Hematopoietic multipotent progenitor cell treated with erythropoietin and hydrocortisone succinate and interleukin-3 and kit ligand, for 4 days (in vitro differentiated cells): ENCODE data around the gene SCARB1.
A peak's percentile ranks its signal among the peaks of the same experiment; 100 is the strongest.

Experiments used
- DNase-seq: peaks from one replicate; pipeline ENCODE4 v3.0.0-alpha.2; 2015

SCARB1 gene

DNA sequence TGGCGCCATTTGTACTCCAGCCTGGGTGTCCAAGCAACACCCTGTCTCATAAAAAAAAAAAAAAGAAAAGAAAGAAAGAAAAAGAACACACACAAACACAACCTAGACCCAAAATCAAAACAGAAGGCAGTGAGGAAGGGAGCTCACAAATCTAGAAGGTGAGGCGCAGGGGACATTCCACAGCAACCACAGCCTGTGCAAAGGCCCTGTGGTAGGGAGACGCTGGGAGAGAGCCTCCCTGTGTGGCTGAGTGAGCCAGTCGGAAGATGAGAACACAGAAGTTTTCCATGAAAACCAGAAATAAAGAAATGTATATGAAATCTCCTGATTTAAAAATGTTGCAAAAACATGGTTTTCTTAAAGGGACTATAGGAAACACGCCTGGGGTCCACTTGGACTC, 44.6 kb downstream of the SCARB1 start:
- DNase-seq, result no peak

DNA sequence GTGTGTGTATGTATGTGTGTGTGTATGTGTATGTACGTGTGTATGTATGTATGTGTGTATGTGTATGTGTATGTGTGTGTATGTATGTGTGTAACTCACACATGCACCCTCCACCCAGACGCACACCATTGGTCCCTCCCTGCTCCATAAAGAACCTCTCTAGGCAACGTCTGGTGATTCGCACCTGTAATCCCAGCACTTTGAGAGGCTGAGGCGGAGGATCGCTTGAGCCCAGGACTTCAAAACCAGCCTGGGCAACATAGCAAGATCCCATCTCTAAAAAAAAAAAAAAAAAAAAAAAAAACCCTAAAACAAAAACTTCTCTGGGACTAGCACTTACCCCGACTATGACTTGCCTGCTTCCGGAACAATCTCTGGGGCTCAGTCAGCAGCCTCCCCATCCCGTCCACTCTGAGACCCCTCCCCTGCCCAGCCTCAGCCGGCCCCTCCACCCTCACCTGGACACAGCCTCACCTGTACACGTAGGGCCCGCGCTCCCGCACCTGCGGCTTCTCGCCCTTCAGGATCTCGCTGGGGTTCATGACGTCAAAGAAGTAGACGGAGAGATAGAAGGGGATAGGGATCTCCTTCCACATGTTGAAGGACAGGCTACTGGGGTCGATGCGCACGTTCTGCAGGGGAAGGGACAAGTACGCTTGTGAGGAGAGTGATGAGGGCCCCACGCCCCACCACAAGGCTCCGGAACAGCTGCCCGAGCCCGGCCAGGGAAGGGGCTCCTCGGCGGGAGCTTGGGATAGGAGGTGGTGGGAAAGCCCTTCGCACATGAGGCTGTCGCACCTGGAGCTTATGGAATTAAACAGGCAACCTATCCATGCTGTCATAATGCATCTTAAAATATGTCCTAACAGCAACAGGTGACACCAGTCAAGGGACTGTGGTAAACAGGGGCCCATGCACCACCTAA, 46.3 kb downstream of the SCARB1 start:
- no peak for DNase-seq

DNA sequence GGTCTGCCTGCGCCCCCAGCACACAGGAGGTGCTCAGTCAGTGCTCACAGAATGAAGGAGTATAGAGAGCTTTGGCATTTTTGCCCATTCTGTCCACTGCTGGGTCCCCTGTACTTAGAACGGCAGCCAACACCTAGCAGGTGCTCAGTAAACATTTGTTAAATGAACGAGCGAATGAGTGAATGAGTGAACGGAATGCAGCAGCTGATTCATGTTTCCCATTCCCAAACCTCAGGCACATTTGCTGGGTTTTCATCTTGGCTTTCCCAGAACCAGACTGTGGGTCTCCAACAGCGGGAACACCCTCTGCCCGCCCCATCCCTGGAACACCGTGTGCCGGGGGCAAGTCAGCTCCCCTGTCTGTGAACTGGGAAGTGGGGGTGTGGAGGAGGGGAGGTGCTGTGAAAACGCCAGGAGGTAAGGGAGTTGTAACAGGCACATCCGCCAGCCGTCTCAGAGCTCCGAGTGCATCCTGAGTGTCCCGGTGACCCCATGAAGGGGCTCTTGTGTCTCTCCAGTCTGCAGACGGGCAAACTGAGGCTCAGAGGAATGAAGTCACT, 47.3 kb downstream of the SCARB1 start:
- DNase-seq, result no peak

DNA sequence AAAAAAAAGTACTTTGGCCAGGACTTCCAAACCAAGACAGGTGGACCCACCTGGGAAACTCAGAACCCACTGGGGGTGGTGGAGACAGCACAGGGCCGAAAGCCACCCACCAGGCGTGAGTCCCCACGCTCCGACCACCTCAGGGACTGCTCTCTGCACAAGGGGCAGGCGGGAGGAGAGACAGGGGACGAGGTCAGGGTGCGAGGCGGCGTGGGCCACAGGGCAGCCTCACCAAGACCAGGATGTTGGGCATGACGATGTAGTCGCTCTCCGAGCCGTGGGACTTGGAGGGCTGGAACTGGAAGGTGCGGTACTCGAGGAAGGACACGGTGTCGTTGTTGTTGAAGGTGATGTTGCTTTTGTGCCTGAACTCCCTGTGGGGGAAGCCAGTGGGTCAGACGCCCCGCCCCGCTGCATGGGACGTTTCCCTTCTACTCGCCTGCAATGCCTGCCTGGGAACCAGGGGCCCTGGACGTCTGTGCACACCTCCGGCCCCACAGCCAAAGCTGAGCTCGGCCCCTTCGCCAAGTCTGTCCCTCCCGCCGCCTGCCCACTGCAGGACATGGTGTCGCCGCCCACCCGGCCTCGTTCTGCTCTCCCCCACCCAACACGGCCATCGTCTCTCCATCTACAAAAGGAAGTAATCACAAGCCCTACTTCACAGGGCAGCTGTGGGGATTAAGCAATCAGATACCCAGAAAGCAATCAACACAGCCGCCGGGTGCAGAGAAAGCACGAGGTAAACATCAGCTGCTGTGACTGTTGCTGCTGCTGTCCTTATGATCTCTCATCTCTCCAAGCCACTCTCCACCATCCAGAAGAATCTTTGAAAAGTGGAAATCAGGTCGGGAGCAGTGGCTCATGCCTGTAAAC, 48.7 kb downstream of the SCARB1 start:
- peak; percentile 68 for DNase-seq

DNA sequence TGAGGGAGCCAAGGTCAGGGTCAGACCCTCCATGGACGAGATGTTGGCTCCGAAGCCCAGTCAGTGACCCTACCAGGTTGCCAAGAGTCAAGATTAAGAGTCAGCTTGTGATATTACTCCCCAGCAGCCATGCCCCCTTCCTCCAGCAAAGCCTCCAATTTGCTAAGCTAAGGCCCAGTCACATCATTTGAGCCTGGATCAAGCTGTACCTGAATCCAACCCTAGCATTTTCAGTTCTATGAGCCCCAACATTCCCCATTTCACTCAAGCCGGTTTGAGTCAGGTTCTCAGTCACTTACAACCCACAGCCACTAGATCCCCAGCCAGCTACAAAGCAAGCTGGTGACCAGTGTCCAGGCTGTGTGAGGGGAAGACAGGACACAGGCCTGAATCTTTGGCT, 49.9 kb downstream of the SCARB1 start:
- no peak for DNase-seq

DNA sequence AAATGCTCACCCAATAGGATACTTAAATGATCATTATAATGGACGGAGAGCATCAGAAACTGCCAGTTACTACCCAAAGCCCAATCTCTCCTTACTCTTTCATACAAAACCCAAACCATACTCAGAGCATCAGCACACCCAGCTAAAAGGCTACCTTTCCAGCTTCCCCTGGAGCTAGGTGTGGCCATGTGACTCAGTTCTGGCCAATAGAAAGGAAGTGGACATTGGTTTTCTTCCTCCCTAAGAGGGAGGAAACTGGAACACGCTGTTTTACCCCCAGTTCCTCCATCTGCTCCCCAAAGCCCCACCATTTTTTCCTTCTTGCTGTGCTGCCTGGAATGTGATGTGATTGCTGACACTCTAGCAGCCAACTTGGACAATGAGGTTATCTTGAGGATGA, 50.7 kb downstream of the SCARB1 start:
- DNase-seq, result no peak

DNA sequence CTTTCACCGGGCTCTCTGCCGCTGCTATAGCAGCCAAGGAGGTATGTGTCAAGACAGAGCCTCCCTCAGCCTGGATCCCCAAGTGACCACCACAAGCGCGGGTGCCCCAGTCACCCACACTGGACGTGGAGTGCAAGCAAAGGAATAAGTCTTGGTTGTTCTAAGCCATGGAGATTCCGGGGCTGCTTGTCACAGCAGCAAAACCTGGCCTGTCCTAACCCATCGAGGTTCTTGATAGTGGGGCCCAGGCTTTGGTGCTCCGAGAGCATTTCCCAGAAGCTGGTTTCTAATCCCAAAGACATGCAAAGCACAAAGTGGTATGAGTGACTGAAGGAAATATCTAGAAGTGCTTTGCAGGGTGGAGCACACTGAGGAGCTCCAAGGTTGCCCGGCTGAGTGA, 51.3 kb downstream of the SCARB1 start:
- no peak for DNase-seq

DNA sequence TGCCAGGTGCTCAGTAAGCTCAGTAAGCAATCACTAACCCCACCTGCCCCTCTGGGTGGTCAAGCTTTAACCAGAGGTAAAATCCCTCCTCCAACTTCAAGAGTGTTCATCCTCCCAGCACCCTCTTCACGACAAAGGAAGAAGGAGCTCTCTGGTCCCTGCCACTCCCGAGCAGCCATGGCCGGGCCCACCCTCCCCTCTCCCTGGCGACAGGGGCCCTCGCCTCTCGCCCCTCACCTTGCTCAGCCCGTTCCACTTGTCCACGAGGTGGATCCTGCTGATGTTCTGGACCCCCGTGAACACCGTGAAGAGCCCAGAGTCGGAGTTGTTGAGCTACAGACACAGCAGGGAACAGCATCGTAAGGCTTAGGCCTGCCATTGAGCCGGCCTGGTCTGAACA, 52.0 kb downstream of the SCARB1 start:
- DNase-seq, result no peak

DNA sequence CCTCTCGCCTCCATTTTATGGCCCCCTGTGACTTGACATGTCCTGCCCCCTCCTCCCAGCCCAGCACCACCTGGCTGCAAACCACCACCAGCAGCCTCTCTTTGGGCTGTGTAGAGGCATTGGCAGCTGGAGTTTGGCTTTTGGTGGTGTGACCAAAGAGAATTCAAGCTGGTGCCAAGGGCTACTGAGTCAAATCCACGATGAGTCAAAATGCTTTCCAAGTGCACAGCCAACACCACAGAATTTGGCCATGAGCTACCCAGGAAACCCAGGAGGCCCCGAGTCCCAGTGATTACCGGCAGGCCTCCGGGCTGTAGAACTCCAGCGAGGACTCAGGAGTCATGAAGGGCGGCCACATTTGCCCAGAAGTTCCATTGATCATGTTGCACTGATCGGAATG, 53.8 kb downstream of the SCARB1 start:
- DNase-seq, result no peak

DNA sequence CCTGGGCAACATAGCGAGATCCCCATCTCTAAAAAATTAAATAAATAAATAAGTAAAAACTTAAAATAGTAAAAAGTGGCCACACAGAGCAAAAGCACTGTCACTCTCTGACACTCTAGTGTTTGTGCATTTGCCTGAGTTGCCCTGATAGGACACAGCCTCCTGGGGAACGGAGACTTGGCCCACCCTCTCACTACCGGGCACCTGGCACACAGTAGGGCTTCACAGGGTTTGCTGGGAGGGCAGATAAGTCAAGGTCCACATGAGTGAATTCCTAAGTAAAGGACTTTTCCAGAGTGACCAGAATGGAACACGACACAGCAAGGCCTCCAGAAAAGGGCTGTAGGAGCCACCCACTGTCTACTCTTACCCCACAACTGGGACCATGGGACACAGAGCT, 54.3 kb downstream of the SCARB1 start:
- no peak for DNase-seq

DNA sequence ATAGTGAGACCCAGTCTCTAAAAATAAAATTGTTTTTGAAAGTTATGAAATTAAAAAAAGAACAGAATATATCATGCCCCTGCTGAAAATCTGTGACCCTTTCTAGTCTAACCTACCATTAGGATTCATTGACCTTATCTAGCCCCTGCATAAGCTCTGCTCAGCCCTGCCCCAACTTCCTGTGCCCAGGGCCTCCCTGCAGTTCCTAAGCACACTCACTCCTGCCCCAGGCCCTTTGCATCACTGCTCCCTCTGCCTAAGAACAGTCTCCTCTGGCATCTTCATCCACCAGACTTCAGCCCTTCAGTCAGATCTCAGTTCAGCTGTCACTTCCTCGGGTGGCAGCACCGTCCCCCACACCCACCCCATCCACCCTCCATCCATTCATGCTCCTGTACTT, 55.4 kb downstream of the SCARB1 start:
- DNase-seq, result peak; percentile 76

DNA sequence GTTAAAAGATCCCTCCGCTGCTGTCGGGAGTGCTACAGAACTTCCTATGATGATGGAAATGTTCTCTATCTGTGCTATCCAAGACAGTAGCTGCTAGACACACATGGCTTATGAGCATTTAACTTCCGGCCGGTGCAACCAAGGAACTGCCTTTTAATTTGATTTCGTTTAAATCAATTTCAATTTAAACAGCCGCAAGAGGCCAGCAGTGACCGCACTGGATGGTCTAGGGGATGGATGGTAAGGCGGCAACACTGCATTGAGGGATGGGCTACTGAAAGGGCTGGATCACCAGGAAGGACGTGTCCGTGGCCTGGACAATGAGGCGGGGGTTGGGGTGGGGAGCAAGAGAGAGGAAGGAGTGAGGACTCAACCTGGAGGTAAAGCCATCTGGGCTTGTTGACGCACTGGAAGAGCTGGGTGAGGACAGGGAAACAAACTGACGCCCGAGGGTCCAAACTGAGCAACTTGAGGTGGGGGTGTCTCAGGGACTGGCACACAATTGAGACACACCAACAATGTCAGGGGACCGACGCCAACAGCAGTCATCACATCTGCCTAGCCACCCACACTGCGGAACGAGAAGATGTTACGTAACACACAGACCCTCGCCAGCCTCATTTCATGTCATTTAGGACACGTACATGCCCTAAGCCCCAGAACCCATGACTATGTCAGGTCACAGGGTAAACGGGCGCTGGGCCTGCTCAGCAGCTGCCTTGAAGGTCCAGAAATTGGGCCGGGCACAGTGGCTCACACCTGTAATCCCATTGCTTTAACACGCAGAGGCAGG, 57.6 kb downstream of the SCARB1 start:
- DNase-seq, result no peak

DNA sequence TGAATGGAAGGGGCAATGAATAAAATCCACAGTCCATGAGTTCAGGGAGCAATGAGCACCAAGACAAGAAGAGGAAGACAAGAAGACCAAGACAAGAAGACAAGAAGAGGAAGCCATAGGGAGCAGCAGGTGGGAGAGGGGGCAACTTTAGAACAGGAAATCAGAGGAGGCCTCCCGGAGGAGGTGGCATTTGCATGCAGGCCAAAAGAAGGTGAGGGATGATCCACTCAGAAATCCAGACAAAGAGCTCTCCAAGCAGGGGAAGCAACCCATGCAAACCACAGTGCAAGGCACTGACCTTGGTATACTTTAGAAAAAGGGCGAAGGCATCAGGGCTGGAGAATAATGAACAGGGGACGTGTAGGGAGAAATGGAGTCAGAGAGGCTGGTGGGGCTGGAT, 58.6 kb downstream of the SCARB1 start:
- no peak for DNase-seq

DNA sequence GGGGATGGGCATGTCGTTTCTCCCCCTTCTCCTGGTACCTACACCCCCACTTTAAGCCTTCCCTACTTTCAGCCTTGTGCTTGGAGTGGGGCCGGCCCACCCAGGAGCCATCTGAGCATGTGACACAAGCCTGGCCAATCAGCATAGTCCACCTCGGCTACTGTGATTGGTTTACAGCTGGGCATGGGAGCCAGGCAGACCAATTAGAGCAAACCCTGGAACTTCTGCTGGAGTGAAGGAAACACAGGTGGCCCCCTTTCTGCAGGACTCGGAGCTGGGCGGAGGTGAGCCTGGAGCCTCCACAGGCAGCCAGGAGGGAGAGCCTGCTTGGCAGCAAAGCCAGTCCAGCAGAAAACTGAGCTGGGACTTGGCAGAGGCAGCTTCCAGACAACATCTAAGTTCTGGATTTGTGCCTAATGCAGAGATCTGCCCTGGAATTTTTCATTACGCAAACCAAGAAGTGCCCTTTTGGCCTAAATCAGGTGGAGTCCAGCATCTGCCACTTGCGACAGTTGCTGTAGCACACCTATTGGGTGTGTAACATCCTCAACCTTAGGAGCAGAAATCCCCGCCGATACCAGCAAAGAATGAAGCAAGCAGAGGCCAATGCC, 59.5 kb downstream of the SCARB1 start:
- peak; percentile 37 for DNase-seq

DNA sequence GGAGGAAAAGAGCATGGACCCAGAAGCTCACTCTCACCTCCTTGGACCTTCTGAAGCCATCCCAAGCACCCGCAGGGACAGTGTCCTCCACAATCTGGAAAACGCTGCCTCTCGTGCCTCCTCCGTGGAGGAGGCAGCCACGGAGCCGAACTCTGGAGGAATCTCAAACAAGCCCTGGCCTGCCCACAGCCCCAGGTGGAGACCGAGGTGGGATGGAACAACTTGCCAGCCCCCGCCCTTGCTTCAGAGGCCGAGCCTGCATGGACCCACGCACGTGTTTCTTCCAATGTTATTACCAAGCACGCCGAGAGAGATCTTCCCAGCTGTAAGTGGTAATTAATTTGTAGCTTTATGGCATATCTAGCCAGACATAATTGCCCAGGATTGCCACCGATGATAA, 61.3 kb downstream of the SCARB1 start:
- DNase-seq, result no peak

DNA sequence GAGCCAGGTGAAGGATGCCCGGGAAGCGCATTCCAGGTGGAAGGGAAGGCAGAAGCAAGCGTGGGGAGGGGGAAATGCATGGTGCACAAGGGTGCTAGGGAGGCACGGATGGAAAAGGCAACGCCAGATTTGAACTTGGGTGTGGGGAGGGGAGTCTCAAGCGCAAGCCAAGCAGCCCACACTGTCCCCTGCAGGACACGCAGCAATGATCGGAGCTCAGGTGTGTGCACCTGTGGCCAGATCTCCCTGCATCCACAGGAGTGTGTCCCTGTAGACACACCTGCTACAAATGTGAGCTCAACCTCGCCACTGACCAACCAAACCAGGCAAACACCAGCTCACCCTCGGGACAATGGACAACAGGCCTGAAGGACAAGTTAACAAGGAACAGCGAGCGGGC, 63.2 kb downstream of the SCARB1 start:
- DNase-seq, result no peak

DNA sequence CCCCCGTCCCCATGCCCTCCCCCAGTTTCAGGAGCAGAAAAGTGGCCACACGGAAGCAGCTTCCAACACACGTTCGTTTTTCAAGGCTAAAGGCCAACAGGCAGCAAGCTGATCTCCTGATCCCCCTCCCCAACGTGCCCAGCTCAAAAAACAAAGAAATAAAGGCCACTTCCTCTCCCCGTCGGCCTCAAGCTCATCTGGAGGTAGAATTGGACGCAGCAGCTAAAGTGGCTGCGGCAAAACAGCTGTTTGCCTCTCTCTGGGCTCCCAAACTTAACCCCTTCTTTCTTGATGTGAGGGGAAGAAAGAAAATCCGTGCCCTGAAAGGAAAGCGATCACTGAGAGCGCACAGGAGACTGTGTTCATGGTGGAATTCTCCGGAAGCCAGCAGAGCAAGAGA, 66.3 kb downstream of the SCARB1 start:
- no peak for DNase-seq

DNA sequence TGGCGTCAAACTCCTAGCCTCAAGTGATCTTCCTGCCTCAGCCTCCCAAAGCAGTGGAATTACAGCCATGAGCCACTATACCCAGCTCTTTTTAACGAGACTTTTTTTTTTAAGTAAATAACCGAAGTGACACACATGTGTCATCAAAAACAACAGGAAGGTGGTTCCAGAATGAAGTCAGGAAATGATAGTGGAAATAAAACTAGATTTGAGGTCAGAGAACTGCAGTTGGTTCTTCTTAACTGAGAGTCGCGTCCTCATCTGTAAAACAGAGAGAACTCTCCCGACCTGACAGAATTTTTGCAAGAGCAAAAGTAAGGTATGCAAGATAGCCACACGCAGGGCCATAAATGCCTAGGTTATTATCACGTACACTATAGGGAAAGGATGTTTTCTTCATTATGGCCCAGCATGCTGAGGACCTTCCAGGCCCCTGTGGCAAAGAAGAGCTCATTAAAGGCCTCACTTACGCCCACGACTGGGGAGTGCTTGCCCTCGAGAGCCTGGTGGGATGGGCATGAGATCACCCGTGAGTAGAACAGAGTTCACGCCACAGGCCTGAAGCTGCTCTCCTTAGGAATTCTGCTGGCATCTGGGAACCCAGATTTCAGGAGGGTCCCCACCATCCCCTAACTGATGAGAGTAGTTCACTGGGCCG, 67.2 kb downstream of the SCARB1 start:
- no peak for DNase-seq

DNA sequence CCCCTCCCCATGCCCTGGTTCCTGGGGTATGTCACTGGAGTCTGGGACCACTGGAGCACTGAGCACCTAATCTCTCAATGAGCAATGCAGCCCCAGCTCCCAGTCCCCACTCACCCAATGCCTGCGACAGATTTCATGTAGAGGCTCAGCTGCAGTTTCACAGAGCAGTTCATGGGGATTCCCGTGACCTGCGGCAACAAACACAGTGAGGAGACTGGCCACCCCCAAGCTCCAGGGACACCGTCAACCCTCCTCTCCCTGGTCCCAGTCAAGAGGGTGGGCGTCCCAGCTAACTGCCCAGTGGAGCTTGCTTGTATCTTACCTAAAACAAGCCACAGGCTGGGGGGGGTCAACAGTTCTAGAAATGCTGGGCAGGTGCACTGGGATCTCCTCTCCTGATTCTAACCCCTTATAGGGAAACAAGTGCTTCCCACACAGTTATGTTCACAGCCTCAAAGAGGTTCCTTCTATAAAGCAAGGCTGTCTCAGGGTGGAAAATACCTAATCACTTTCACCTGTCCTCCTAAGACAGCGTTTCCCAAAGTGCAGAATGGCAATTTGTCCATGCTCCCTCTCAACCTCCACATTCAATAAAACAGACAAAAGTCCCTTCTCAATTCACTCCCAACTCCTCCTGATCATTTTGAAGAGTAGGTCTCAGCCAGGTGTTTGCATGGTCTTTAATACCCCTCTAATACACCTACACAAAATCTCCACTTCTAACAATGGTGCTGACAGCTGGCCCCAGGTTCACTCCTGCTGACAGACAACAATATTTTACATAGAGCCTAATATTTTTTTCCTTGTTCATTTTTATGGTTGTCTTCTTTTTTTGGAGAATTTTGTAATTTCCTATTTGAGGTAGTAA, 68.3 kb downstream of the SCARB1 start:
- DNase-seq, result no peak

DNA sequence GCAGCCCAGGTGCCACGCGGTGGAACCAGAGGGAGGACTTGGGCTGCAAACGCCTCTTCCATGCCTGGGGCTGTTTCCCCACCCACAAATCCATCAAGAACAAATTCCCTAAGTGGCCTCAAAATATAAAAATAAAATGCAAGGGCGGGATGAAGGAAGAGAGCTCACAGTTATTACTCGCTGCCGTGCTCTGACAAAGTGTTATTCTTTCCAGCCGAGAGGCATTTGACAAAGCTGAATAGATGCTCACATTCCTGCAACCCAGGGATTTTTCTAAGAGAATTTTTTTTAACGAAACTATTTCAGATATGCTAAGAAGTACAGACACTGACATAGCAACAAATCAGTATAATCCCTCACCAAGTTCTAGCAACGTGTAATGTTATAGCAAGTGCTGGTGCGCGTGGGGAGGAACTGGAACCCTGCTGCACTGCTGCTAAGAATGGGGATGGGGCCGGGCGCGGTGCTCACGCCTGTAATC, 70.7 kb downstream of the SCARB1 start:
- DNase-seq, result no peak

DNA sequence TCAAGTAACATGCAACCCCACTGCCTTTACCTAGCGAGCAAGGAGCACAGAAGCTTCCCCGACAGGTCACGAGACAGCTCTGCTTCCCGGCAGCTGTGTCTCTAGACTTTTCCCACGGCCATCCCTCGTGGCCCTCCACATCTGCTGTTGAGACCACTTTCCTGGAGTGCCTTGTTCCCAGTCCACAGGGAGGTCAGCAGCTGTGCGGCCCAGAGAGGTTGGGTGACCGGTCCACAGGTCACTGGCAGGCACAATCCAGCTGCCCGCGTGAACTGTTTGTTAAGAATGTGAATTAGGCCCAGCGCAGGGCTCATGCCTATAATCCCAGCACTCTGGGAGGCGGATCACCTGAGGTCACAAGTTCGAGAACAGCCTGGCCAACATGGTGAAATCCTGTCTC, 71.5 kb downstream of the SCARB1 start:
- no peak for DNase-seq
